ENCODE measurements around the gene PITRM1.
A peak's percentile ranks its signal among the peaks of the same experiment; 100 is the strongest.

PITRM1 gene

GRCh38 chr10:3172446-3173170 lies at the start of gene PITRM1:
PITRM1 (minus strand) TSS chr10:3172782; CDS start chr10:3172772, 10 bp downstream.
- TF ChIP-seq YY1 (IDR thresholded peaks at IDR 0.05; ENCODE audit: low read depth) (peak; percentile 80), NFIC (IDR thresholded peaks at IDR 0.05) (no peak), CEBPB (IDR thresholded peaks at IDR 0.05) (no peak), TEAD4 (IDR thresholded peaks at IDR 0.05) (0 out of 2 replicates have a peak, but pooled peaks have one; percentile 29), EP300 (IDR thresholded peaks at IDR 0.05; ENCODE audit: borderline replicate concordance) (peak; percentile 20; the same call in 1 of the 2 replicates), MAX (IDR thresholded peaks at IDR 0.05) (peak; percentile 87), ZBTB7A (IDR thresholded peaks at IDR 0.05; ENCODE audit: low read depth) (peak; percentile 50), REST (IDR thresholded peaks at IDR 0.05; ENCODE audit: low read depth) (no peak), TAF1 (IDR thresholded peaks at IDR 0.05; ENCODE audit: low read depth) (peak; percentile 88), TCF12 (IDR thresholded peaks at IDR 0.05; ENCODE audit: low read depth) (peak; percentile 39; the same call in 1 of the 2 replicates)

GRCh38 chr10:3222068-3222467 lies 49.5 kb upstream of the PITRM1 start:
- TF ChIP-seq YY1 (IDR thresholded peaks at IDR 0.05; ENCODE audit: low read depth) (no peak), CREB1 (IDR thresholded peaks at IDR 0.05; ENCODE audit: low read depth) (no peak), REST (IDR thresholded peaks at IDR 0.05; ENCODE audit: low read depth) (no peak), EGR1 (IDR thresholded peaks at IDR 0.05) (no peak), RAD21 (IDR thresholded peaks at IDR 0.05; ENCODE audit: low read depth) (peak; percentile 30)

- TF ChIP-seq NFIC (IDR thresholded peaks at IDR 0.05) = no peak
- TF ChIP-seq CREB1 (IDR thresholded peaks at IDR 0.05; ENCODE audit: low read depth) = no peak
- TF ChIP-seq TEAD4 (IDR thresholded peaks at IDR 0.05) = no peak
- no peak for TF ChIP-seq YY1 (IDR thresholded peaks at IDR 0.05; ENCODE audit: low read depth)
- TF ChIP-seq USF1 (IDR thresholded peaks at IDR 0.05) = no peak
- TF ChIP-seq MAX (IDR thresholded peaks at IDR 0.05) = no peak
- TF ChIP-seq RAD21 (IDR thresholded peaks at IDR 0.05; ENCODE audit: low read depth) = no peak
- no peak for TF ChIP-seq EGR1 (IDR thresholded peaks at IDR 0.05)
- no peak for TF ChIP-seq CEBPB (IDR thresholded peaks at IDR 0.05)
- no peak for TF ChIP-seq EP300 (IDR thresholded peaks at IDR 0.05; ENCODE audit: borderline replicate concordance)
- TF ChIP-seq TAF1 (IDR thresholded peaks at IDR 0.05; ENCODE audit: low read depth) = no peak
- no peak for TF ChIP-seq FOXM1 (IDR thresholded peaks at IDR 0.05; ENCODE audit: borderline replicate concordance, low read depth)
- TF ChIP-seq ZBTB7A (IDR thresholded peaks at IDR 0.05; ENCODE audit: low read depth) = no peak
- TF ChIP-seq TCF12 (IDR thresholded peaks at IDR 0.05; ENCODE audit: low read depth) = no peak
- no peak for TF ChIP-seq REST (IDR thresholded peaks at IDR 0.05; ENCODE audit: low read depth)
These were observed 48.3 kb upstream of the PITRM1 start for GRCh38 chr10:3220853-3221252.

GRCh38 chr10:3217853-3218252 lies 45.3 kb upstream of the PITRM1 start:
- TF ChIP-seq CEBPB (IDR thresholded peaks at IDR 0.05) (no peak), MAX (IDR thresholded peaks at IDR 0.05) (no peak), TEAD4 (IDR thresholded peaks at IDR 0.05) (no peak), EGR1 (IDR thresholded peaks at IDR 0.05) (no peak)

GRCh38 chr10:3217301-3217700 lies 44.7 kb upstream of the PITRM1 start:
- TF ChIP-seq USF1 (IDR thresholded peaks at IDR 0.05) (no peak), TEAD4 (IDR thresholded peaks at IDR 0.05) (no peak), CREB1 (IDR thresholded peaks at IDR 0.05; ENCODE audit: low read depth) (no peak), TCF12 (IDR thresholded peaks at IDR 0.05; ENCODE audit: low read depth) (no peak), EGR1 (IDR thresholded peaks at IDR 0.05) (no peak), EP300 (IDR thresholded peaks at IDR 0.05; ENCODE audit: borderline replicate concordance) (no peak), MAX (IDR thresholded peaks at IDR 0.05) (no peak), YY1 (IDR thresholded peaks at IDR 0.05; ENCODE audit: low read depth) (no peak), ZBTB7A (IDR thresholded peaks at IDR 0.05; ENCODE audit: low read depth) (no peak), RAD21 (IDR thresholded peaks at IDR 0.05; ENCODE audit: low read depth) (no peak), TAF1 (IDR thresholded peaks at IDR 0.05; ENCODE audit: low read depth) (no peak), NFIC (IDR thresholded peaks at IDR 0.05) (no peak), CEBPB (IDR thresholded peaks at IDR 0.05) (no peak), REST (IDR thresholded peaks at IDR 0.05; ENCODE audit: low read depth) (no peak)

Data from Ishikawa (cell line).